Panc1 (cell line): ENCODE data around the gene CRELD1. TPM values are rescaled to one million over a fixed set of nuclear protein-coding genes. Genes with fewer than 3 reads are reported as not detected.

Experiments used
- ATAC-seq: fragments of 200-7000 bp; cut with Tn5 transposase; 2 replicates; pipeline ENCODE4 v1.9.1; 2020; ENCODE audit warnings: mild to moderate bottlenecking, moderate library complexity
- BruUV-seq: library from RNA; stranded (reverse); fragments of 400-500 nt; replicated peaks from 2 replicates; lab custom pipeline; 2021; lab: Mats Ljungman, UMichigan
- CTCF ChIA-PET: fragments of 300-600 bp; sonication (Branson Sonifier 250); formaldehyde crosslinking; loops from one replicate; lab custom pipeline; 2022; ENCODE audit warnings: antibody characterized with exemption; lab: Charles Lee
- POLR2A ChIA-PET: fragments of 300-600 bp; sonication (Branson Sonifier 250); formaldehyde crosslinking; loops from one replicate; lab custom pipeline; 2022; ENCODE audit warnings: antibody characterized with exemption; lab: Charles Lee
- DNase-seq: peaks from one replicate; pipeline ENCODE4 v3.0.0-alpha.2; 2010; ENCODE audit warnings: low read depth, low spot score
- H3K27ac ChIP-seq: 2 replicates; pipeline ENCODE4 v1.5.1; 2011; ENCODE audit warnings: mild to moderate bottlenecking, low read length, inconsistent platforms
- H3K27me3 ChIP-seq: fragments of 200-500 bp; sonication (Bioruptor generic); 2 replicates; pipeline ENCODE4 v1.6.0; 2014; ENCODE audit warnings: low read length, inconsistent platforms; ENCODE audit not compliant: control insufficient read depth, insufficient read depth
- H3K36me3 ChIP-seq: fragments of 200-500 bp; sonication (Bioruptor generic); 2 replicates; pipeline ENCODE4 v1.5.1; 2014; ENCODE audit warnings: inconsistent platforms, mild to moderate bottlenecking, low read length, moderate library complexity; ENCODE audit not compliant: control insufficient read depth, insufficient read depth
- H3K4me1 ChIP-seq: 2 replicates; pipeline ENCODE4 v1.5.1; 2011; ENCODE audit warnings: inconsistent platforms, mild to moderate bottlenecking, low read length, moderate library complexity; ENCODE audit not compliant: control insufficient read depth, insufficient read depth
- H3K4me3 ChIP-seq, 2 experiments: 2 replicates each; pipeline ENCODE4 v1.5.1; 2011 to 2012; ENCODE audit warnings: low read depth in 2 of 2, low read length in 2 of 2, mild to moderate bottlenecking in 2 of 2, inconsistent platforms in 1 of 2, moderate library complexity in 1 of 2
- H3K9me3 ChIP-seq: fragments of 200-500 bp; sonication (Bioruptor generic); 2 replicates; pipeline ENCODE4 v1.5.1; 2014; ENCODE audit warnings: low read depth, mild to moderate bottlenecking, inconsistent platforms, low read length, moderate library complexity; ENCODE audit not compliant: control insufficient read depth, insufficient read depth
- CTCF ChIP-seq: fragments of 450-650 bp; IDR thresholded peaks from 2 replicates; pipeline ENCODE4 v1.5.1; 2017; ENCODE audit warnings: mild to moderate bottlenecking
- POLR2AphosphoS5 ChIP-seq: IDR thresholded peaks from 2 replicates; pipeline ENCODE4 v1.6.1; 2012; ENCODE audit warnings: mild to moderate bottlenecking, low read depth, low read length, moderate library complexity
- REST ChIP-seq, 2 experiments: IDR thresholded peaks; 2 replicates each; pipeline ENCODE4 v1.6.1; 2011 to 2012; ENCODE audit warnings: low read depth in 2 of 2, control low read depth in 1 of 2, low read length in 1 of 2, mild to moderate bottlenecking in 1 of 2, moderate library complexity in 1 of 2; ENCODE audit not compliant: insufficient read depth in 1 of 2
- SIN3A ChIP-seq: IDR thresholded peaks from 2 replicates; pipeline ENCODE4 v1.6.1; 2012; ENCODE audit warnings: low read depth, mild to moderate bottlenecking, low read length, moderate library complexity, borderline replicate concordance; ENCODE audit not compliant: insufficient read depth
- TCF7L2 ChIP-seq: IDR thresholded peaks from 2 replicates; pipeline ENCODE4 v1.6.1; 2011; ENCODE audit warnings: mild to moderate bottlenecking, low read depth, low read length, inconsistent platforms
- in situ Hi-C: cut with HindIII; loops from 2 replicates; pipeline ENCODE4 v1.10.0; 2016; ENCODE audit warnings: low sequenced_read_pairs, low pct_unique_long_range_greater_than_20kb
- intact Hi-C: fragments of 100-400 bp; cut with micrococcal nuclease; formaldehyde crosslinking; loops from one replicate; pipeline ENCODE4 v1.10.0; 2022; ENCODE audit not compliant: unreplicated experiment
- total RNA-seq: library from RNA; stranded (reverse); gene quantifications from one replicate; pipeline ENCODE4 v1.2.1, GENCODE V29; 2021; ENCODE audit not compliant: unreplicated experiment

The CRELD1 gene
- total RNA-seq, 1 experiment from 2014 or later: 15.4 TPM

GRCh38 chr3:9887480-9887879 is 46.2 kb upstream of the CRELD1 start:
- Histone ChIP-seq H3K27me3 (no peaks in the 10 kb centered on the region), H3K4me3 (no peak overlapping the region), H3K4me1 (peaks cover 12% of the 10 kb centered on the region), H3K36me3 (peaks cover 4% of the 10 kb centered on the region; the same call in 1 of the 2 replicates), H3K27ac (no peak overlapping the region), H3K9me3 (no peaks in the 10 kb centered on the region)
- POLR2A ChIA-PET: no interaction called here
- TF ChIP-seq SIN3A (no peak), TCF7L2 (no peak), POLR2AphosphoS5 (no peak), REST (IDR thresholded peaks at IDR 0.05; ENCODE audit: insufficient read depth in 1 of 2, low read depth in 2 of 2, low read length in 1 of 2) (no peak), CTCF (no peak)
- DNase-seq (no peak), ATAC-seq (no peak)
- intact Hi-C loops (no loop called here), in situ Hi-C loops (no loop called here)
- CTCF ChIA-PET: no interaction called here
- BruUV-seq: no TSS peak

- Histone ChIP-seq H3K4me3 (no peak overlapping the region), H3K27ac (no peak overlapping the region), H3K36me3 (peaks cover 8% of the 10 kb centered on the region; the same call in 1 of the 2 replicates), H3K27me3 (no peaks in the 10 kb centered on the region), H3K4me1 (peaks cover 13% of the 10 kb centered on the region), H3K9me3 (no peaks in the 10 kb centered on the region)
- DNase-seq (no peak), ATAC-seq (no peak)
- BruUV-seq: no TSS peak
- intact Hi-C loops (no loop called here), in situ Hi-C loops (no loop called here)
- ChIA-PET CTCF (no interaction called here), POLR2A (interaction anchor here (0.5 kb wide), 1 partner anchor 58 kb away, joined by 3 read pairs; no protein-coding TSS in a partner anchor)
- no peak for TF ChIP-seq REST (IDR thresholded peaks at IDR 0.05; ENCODE audit: insufficient read depth in 1 of 2, low read depth in 2 of 2, low read length in 1 of 2)
- no peak for TF ChIP-seq POLR2AphosphoS5
- TF ChIP-seq CTCF: no peak
- no peak for TF ChIP-seq SIN3A
- TF ChIP-seq TCF7L2: no peak
Measured at GRCh38 chr3:9888540-9888939, 45.1 kb upstream of the CRELD1 start.
